ENCODE data around the gene UBE2I.

GRCh38 chr16:1330931-1331711, 21.7 kb downstream of the UBE2I start:
- TF ChIP-seq ZNF510 (tag by site-specific recombination; IDR thresholded peaks at IDR 0.05; ENCODE audit: insufficient replicate concordance) (no peak), BCL11A (tag by site-specific recombination; IDR thresholded peaks at IDR 0.05; ENCODE audit: low read depth) (no peak), CTCF (tag by site-specific recombination; IDR thresholded peaks at IDR 0.05) (no peak), SALL2 (tag by site-specific recombination; IDR thresholded peaks at IDR 0.05; ENCODE audit: borderline replicate concordance) (no peak), SP2 (tag by site-specific recombination; IDR thresholded peaks at IDR 0.05) (no peak), ATF2 (tag by site-specific recombination; IDR thresholded peaks at IDR 0.05; ENCODE audit: low read depth) (no peak), ZFP3 (tag by site-specific recombination; IDR thresholded peaks at IDR 0.05; ENCODE audit: low read depth) (no peak), ZNF658 (tag by site-specific recombination; IDR thresholded peaks at IDR 0.05) (no peak), ZNF571 (tag by site-specific recombination; IDR thresholded peaks at IDR 0.05) (no peak), ZNF280D (tag by site-specific recombination; IDR thresholded peaks at IDR 0.05) (no peak), ZNF830 (tag by site-specific recombination; IDR thresholded peaks at IDR 0.05; ENCODE audit: low read depth) (no peak), ZBTB7A (tag by site-specific recombination; IDR thresholded peaks at IDR 0.05; ENCODE audit: low read depth) (no peak)

All from HEK293 (cell line).